Karpas-422 (cell line): Measurements from ENCODE around the gene OR8J3. TPM values are rescaled to one million over a fixed set of nuclear protein-coding genes. Genes with fewer than 3 reads are reported as not detected.

Experiments
- DNase-seq: peaks from one replicate; pipeline ENCODE4 v3.0.0-alpha.2; 2015
- H2AFZ ChIP-seq: fragments of 200-600 bp; sonication (generic); 2 replicates; pipeline ENCODE4 v1.6.1; 2014; ENCODE audit warnings: antibody characterized with exemption, low read length, mixed read lengths
- H3K27ac ChIP-seq: fragments of 200-600 bp; sonication (generic); 2 replicates; pipeline ENCODE4 v1.5.1; 2014; ENCODE audit warnings: mild to moderate bottlenecking, low read length, moderate library complexity
- H3K27me3 ChIP-seq: fragments of 200-600 bp; sonication (generic); 2 replicates; pipeline ENCODE4 v1.6.1; 2014; ENCODE audit warnings: low read length, mixed read lengths
- H3K36me3 ChIP-seq: fragments of 200-600 bp; sonication (generic); 2 replicates; pipeline ENCODE4 v1.6.1; 2014; ENCODE audit warnings: low read length, mixed read lengths; ENCODE audit not compliant: insufficient read depth
- H3K4me1 ChIP-seq: fragments of 200-600 bp; sonication (generic); 2 replicates; pipeline ENCODE4 v1.6.1; 2014; ENCODE audit warnings: mild to moderate bottlenecking, low read length, mixed read lengths
- H3K4me2 ChIP-seq: fragments of 200-600 bp; sonication (generic); 2 replicates; pipeline ENCODE4 v1.6.1; 2014; ENCODE audit warnings: low read length, low read depth, mild to moderate bottlenecking; ENCODE audit not compliant: poor library complexity, severe bottlenecking
- H3K4me3 ChIP-seq: fragments of 200-600 bp; sonication (generic); 2 replicates; pipeline ENCODE4 v1.5.1; 2014; ENCODE audit warnings: mild to moderate bottlenecking, antibody characterized with exemption, low read length, mixed read lengths
- H3K79me2 ChIP-seq: fragments of 200-600 bp; sonication (generic); 2 replicates; pipeline ENCODE4 v1.6.1; 2014; ENCODE audit warnings: mild to moderate bottlenecking, low read length, mixed read lengths
- H3K9ac ChIP-seq: fragments of 200-600 bp; sonication (generic); 2 replicates; pipeline ENCODE4 v1.6.0; 2014; ENCODE audit warnings: low read length
- H3K9me2 ChIP-seq: fragments of 200-600 bp; sonication (generic), shearing (Covaris generic); replicated peaks from 2 replicates; pipeline ENCODE4 v1.6.0; 2014; ENCODE audit warnings: mild to moderate bottlenecking, low read length, moderate library complexity; ENCODE audit not compliant: insufficient read depth
- H3K9me3 ChIP-seq: fragments of 300-700, 200-600 bp; sonication (generic); 2 replicates; pipeline ENCODE4 v1.6.1; 2014; ENCODE audit warnings: low read length, mixed read lengths
- H4K20me1 ChIP-seq: fragments of 200-600 bp; sonication (generic); 2 replicates; pipeline ENCODE4 v1.6.1; 2014; ENCODE audit warnings: mild to moderate bottlenecking, antibody characterized with exemption, low read length, low read depth; ENCODE audit not compliant: insufficient read depth
- total RNA-seq: library from RNA; depleted of rRNA; stranded (reverse); fragments of >200 nt; shearing (Covaris generic); gene quantifications from 2 replicates; pipeline ENCODE4 v1.2.3, GENCODE V29; 2014; ENCODE audit warnings: low replicate concordance; rRNA removed

Gene OR8J3, protein sequence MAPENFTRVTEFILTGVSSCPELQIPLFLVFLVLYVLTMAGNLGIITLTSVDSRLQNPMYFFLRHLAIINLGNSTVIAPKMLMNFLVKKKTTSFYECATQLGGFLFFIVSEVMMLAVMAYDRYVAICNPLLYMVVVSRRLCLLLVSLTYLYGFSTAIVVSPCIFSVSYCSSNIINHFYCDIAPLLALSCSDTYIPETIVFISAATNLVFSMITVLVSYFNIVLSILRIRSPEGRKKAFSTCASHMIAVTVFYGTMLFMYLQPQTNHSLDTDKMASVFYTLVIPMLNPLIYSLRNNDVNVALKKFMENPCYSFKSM
- total RNA-seq = not detected in 2 replicates

DNA sequence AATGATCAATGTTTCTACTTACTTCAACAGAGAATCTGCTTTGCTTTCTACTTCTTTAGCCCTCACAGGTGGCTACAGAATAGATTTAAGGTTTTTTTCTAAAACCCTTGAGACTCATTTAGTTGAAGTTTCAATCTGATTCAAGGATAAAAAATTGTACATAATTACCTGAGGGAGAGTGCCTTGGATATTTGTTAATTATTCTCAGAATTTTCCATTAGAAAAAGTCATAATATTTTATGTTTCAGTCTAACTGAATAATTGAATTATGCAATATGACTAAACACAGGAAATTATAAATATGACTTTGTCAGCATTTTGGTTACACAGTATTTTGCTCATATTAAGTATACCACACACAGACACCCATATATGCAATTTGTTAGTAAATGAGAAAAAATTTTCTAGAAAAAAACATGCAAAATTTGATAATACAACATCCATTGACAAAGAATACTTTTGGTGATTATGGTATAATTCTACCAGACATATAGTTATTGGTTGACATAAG, at the start of gene OR8J3:
Gene OR8J3 (minus strand): TSS at position 51 of the 511 bp plus-strand sequence. CDS start 2,483 bp downstream, outside the sequence.
- Histone ChIP-seq H2AFZ (no peak within 1 kb of the TSS), H3K36me3 (no peaks in the 10 kb centered on the region), H4K20me1 (no peaks in the 10 kb centered on the region), H3K79me2 (no peaks in the 10 kb centered on the region), H3K9me2 (no peaks in the 10 kb centered on the region), H3K4me3 (no peak within 1 kb of the TSS), H3K4me1 (no peaks in the 10 kb centered on the region), H3K4me2 (no peak within 1 kb of the TSS), H3K9ac (no peak within 1 kb of the TSS), H3K27ac (no peak within 1 kb of the TSS), H3K27me3 (no peaks in the 10 kb centered on the region), H3K9me3 (peaks cover 15% of the 10 kb centered on the region)
- no peak for DNase-seq

DNA sequence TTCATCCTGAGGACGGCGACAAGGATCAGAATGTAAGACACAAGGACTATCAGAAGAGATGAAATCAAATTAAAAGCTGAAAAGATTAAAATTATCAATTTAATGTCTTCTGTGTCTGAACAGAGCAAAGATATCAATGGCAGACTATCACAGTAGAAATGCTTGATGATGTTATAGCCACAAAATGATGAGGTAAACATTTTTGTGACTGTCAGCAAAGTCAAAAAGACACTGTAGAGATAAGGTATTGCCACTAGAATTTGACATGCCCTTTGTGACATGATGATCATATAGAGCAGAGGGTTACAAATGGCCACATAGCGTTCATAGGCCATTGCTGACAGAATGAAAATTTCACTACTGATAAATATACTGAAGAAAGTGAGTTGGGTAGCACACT, 48.6 kb upstream of the OR8J3 start:
- no peaks in the 10 kb centered on the region for H3K36me3 ChIP-seq
- no peak overlapping the region for H3K4me3 ChIP-seq
- H2AFZ ChIP-seq = no peak overlapping the region
- H3K27me3 ChIP-seq = no peaks in the 10 kb centered on the region
- no peak overlapping the region for H3K9ac ChIP-seq
- H3K79me2 ChIP-seq = no peaks in the 10 kb centered on the region
- H3K27ac ChIP-seq = no peak overlapping the region
- H3K4me2 ChIP-seq = no peak overlapping the region
- H3K9me3 ChIP-seq = peaks cover 30% of the 10 kb centered on the region
- DNase-seq = no peak
- H4K20me1 ChIP-seq = no peaks in the 10 kb centered on the region
- H3K9me2 ChIP-seq = no peaks in the 10 kb centered on the region
- no peaks in the 10 kb centered on the region for H3K4me1 ChIP-seq

DNA sequence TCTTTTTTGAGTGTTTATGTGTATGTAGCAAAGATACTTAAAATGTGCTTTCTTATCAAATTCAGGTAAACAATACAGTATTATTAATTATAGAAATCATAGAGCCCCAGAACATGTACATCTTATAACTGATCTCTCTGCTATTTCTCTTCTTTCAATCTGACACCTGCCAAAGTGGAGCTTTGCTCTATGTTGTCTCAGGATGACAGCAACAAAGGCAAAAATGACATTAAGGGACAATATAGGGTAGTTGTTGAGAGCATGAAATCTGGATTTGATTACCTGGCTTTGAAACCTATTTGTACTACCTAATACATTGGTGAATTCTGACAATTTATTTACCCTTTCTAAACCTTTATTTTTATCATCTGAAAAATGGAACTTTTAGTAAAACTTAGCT, 43.5 kb upstream of the OR8J3 start:
- no peaks in the 10 kb centered on the region for H3K79me2 ChIP-seq
- peaks cover 27% of the 10 kb centered on the region for H3K9me3 ChIP-seq
- H3K4me3 ChIP-seq = no peak overlapping the region
- H4K20me1 ChIP-seq = no peaks in the 10 kb centered on the region
- no peak overlapping the region for H2AFZ ChIP-seq
- H3K9me2 ChIP-seq = no peaks in the 10 kb centered on the region
- no peak overlapping the region for H3K9ac ChIP-seq
- H3K4me1 ChIP-seq = no peaks in the 10 kb centered on the region
- H3K27ac ChIP-seq = no peak overlapping the region
- no peak overlapping the region for H3K4me2 ChIP-seq
- H3K36me3 ChIP-seq = no peaks in the 10 kb centered on the region
- no peak for DNase-seq
- H3K27me3 ChIP-seq = no peaks in the 10 kb centered on the region

DNA sequence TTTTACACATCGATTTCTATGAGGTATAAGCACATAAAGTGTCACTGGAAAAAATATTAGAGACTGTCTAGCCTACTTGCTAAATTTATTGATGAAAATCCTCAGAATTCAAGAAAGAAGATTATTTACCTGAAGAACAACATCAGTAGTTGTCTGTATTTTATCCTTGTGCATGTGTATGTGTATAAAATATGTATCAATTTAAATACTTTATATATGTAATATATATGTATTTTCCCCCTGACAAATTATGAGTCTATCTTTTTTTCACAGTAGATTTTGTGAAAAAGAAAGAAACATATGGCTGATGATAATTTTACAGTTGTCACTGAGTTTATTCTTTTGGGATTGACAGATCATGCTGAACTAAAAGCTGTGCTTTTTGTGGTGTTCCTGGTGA, 36.3 kb upstream of the OR8J3 start, which contains the start of gene OR5J2:
Gene OR5J2 (plus strand): TSS at position 301 of the 400 bp plus-strand sequence. CDS start 0 bp downstream, at position 301.
- H3K9me2 ChIP-seq = no peaks in the 10 kb centered on the region
- H3K36me3 ChIP-seq = no peaks in the 10 kb centered on the region
- peaks cover 29% of the 10 kb centered on the region for H3K9me3 ChIP-seq
- H3K4me1 ChIP-seq = no peaks in the 10 kb centered on the region
- no peak within 1 kb of the TSS for H3K4me2 ChIP-seq
- H3K9ac ChIP-seq = no peak within 1 kb of the TSS
- H3K27me3 ChIP-seq = no peaks in the 10 kb centered on the region
- H3K4me3 ChIP-seq = no peak within 1 kb of the TSS
- H2AFZ ChIP-seq = no peak within 1 kb of the TSS
- no peak for DNase-seq
- H3K79me2 ChIP-seq = no peaks in the 10 kb centered on the region
- no peaks in the 10 kb centered on the region for H4K20me1 ChIP-seq
- no peak within 1 kb of the TSS for H3K27ac ChIP-seq

DNA sequence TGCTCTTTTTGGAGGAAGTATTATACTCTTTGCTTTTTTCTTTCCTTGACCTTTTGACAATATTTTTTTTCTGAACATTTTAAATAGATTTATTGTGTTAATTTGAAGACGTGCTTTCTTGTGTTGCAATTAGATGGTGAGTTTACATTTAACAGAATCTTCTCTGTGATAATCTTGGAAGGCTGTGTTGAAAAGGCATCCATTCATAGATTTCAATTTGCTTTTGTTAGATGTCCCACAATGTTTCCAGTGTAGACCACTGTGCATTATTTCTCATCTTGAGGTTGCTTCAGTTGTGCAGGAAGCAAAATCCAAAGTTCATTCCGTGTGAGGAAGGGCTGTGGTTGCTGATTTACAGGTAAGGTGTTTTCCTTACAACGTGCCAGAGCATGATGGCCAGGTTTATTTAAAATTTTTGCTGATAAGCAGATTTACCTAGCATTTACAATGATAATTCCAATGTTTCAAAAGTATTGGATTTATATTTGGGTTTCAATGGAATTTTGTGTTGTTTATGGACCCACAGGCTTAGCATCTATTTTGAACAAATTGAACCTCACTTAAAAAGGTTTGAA, 32.3 kb upstream of the OR8J3 start:
- Histone ChIP-seq H4K20me1 (no peaks in the 10 kb centered on the region), H3K4me3 (no peak overlapping the region), H3K27ac (no peak overlapping the region), H3K27me3 (no peaks in the 10 kb centered on the region), H3K4me2 (no peak overlapping the region), H3K36me3 (no peaks in the 10 kb centered on the region), H3K9ac (no peak overlapping the region), H3K4me1 (no peaks in the 10 kb centered on the region), H2AFZ (no peak overlapping the region), H3K9me3 (peaks cover 28% of the 10 kb centered on the region), H3K79me2 (no peaks in the 10 kb centered on the region), H3K9me2 (no peaks in the 10 kb centered on the region)
- DNase-seq = no peak

DNA sequence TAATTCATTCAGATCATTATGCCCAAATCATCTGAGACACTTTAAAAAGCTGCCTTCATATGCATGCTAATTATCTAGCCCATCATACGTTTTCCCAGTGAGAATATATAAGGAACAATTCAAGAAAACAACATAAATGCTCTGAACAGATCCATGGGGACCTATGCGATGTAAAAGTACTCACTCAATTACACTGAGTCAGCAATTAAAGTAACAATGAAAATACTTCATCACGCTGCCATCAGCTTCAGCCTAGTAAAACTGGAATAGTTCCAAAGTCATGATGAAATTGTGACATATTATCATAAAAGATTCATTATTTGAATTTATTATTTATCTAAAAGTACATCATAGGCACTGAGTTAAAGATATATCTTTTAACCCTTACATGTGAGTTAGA, 23.8 kb upstream of the OR8J3 start:
- Histone ChIP-seq H3K9me2 (no peaks in the 10 kb centered on the region), H3K27ac (no peak overlapping the region), H3K9ac (no peak overlapping the region), H3K4me1 (no peaks in the 10 kb centered on the region), H3K4me2 (no peak overlapping the region), H3K4me3 (no peak overlapping the region), H2AFZ (no peak overlapping the region), H4K20me1 (no peaks in the 10 kb centered on the region), H3K79me2 (no peaks in the 10 kb centered on the region), H3K36me3 (no peaks in the 10 kb centered on the region), H3K9me3 (peaks cover 8% of the 10 kb centered on the region; the same call in 1 of the 2 replicates), H3K27me3 (no peaks in the 10 kb centered on the region)
- DNase-seq = no peak

DNA sequence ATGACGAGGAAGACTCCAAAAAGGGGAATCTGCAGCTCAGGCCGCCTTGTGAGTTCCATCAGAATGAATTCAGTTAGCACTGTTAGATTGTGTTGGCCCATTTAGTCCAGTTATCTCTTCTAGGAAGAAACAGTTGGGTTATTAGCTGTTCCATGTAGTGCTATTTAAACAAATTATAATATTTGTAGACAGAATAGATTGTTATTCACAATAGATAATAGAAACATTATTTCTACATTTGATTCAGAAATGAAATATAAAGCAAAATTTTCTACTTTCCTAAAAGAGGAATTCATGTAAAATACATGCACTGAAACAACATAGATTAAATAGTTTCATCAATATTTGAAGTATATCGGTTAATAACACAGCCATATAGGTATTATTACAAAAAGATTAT, 20.2 kb upstream of the OR8J3 start, which contains the start of gene OR8K5:
Gene OR8K5 (minus strand): TSS at position 101 of the 400 bp plus-strand sequence. CDS start 0 bp downstream, at position 101.
- no peak within 1 kb of the TSS for H3K4me2 ChIP-seq
- no peaks in the 10 kb centered on the region for H3K4me1 ChIP-seq
- no peaks in the 10 kb centered on the region for H3K79me2 ChIP-seq
- H3K27me3 ChIP-seq = no peaks in the 10 kb centered on the region
- peaks cover 7% of the 10 kb centered on the region for H3K9me3 ChIP-seq
- H3K36me3 ChIP-seq = no peaks in the 10 kb centered on the region
- no peaks in the 10 kb centered on the region for H4K20me1 ChIP-seq
- no peak within 1 kb of the TSS for H3K9ac ChIP-seq
- H3K27ac ChIP-seq = no peak within 1 kb of the TSS
- no peak for DNase-seq
- H3K4me3 ChIP-seq = no peak within 1 kb of the TSS
- no peak within 1 kb of the TSS for H2AFZ ChIP-seq
- no peaks in the 10 kb centered on the region for H3K9me2 ChIP-seq

DNA sequence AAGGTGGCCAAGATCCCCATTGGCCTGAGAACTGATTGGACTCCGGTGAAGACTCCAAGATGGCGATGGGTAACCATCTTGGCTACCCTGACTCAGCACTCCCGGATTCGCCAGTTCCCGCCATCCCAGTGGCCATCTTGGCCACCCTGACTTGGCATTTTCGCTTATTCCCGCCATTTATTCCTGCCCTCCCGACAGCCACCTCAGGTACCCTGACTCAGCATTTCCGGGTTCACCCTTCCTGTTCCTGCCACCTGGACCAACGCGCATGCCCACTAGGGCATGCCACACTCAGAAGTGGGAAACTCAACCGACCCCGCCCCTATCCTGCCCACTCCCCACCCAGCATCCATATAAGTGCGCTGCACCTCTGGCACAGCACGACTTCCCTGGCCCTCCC, 12.3 kb upstream of the OR8J3 start:
- H3K27me3 ChIP-seq = no peaks in the 10 kb centered on the region
- no peak for DNase-seq
- peaks cover 16% of the 10 kb centered on the region for H3K9me3 ChIP-seq
- no peak overlapping the region for H2AFZ ChIP-seq
- H3K4me1 ChIP-seq = no peaks in the 10 kb centered on the region
- H3K9ac ChIP-seq = no peak overlapping the region
- no peaks in the 10 kb centered on the region for H3K9me2 ChIP-seq
- no peak overlapping the region for H3K27ac ChIP-seq
- no peaks in the 10 kb centered on the region for H3K79me2 ChIP-seq
- H4K20me1 ChIP-seq = no peaks in the 10 kb centered on the region
- no peak overlapping the region for H3K4me2 ChIP-seq
- no peaks in the 10 kb centered on the region for H3K36me3 ChIP-seq
- H3K4me3 ChIP-seq = no peak overlapping the region
